ENCODE data around the gene KRTAP10-2.

- TF ChIP-seq, protein P1, sequence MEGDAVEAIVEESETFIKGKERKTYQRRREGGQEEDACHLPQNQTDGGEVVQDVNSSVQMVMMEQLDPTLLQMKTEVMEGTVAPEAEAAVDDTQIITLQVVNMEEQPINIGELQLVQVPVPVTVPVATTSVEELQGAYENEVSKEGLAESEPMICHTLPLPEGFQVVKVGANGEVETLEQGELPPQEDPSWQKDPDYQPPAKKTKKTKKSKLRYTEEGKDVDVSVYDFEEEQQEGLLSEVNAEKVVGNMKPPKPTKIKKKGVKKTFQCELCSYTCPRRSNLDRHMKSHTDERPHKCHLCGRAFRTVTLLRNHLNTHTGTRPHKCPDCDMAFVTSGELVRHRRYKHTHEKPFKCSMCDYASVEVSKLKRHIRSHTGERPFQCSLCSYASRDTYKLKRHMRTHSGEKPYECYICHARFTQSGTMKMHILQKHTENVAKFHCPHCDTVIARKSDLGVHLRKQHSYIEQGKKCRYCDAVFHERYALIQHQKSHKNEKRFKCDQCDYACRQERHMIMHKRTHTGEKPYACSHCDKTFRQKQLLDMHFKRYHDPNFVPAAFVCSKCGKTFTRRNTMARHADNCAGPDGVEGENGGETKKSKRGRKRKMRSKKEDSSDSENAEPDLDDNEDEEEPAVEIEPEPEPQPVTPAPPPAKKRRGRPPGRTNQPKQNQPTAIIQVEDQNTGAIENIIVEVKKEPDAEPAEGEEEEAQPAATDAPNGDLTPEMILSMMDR (conservative IDR thresholded peaks at IDR 0.05) = no peak
- TF ChIP-seq EZH2 (IDR thresholded peaks at IDR 0.05; ENCODE audit: low read depth) = no peak
Measured at GRCh38 chr21:44527156-44527982, 23.9 kb downstream of the KRTAP10-2 start.
